ENCODE data around the gene ZNF157.
"Not testable (repeated sequence)": the region's sequence is repeated elsewhere in the genome, so short reads cannot be mapped to it uniquely, and the experiment has no call there.

Gene ZNF157

GRCh38 chrX:47370278-47370677 lies at the start of gene ZNF157:
ZNF157 (plus strand) TSS chrX:47370578; CDS start chrX:47370669, 91 bp downstream.
- no peak for DNase-seq (ENCODE audit: low spot score)

GRCh38 chrX:47321386-47321785 lies 49.0 kb upstream of the ZNF157 start:
- peak; percentile 83 for DNase-seq (ENCODE audit: low spot score)

- DNase-seq (ENCODE audit: low spot score) = no peak
These were observed 48.5 kb upstream of the ZNF157 start for GRCh38 chrX:47321823-47322371.

GRCh38 chrX:47327902-47328301 lies 42.5 kb upstream of the ZNF157 start:
- no peak for DNase-seq (ENCODE audit: low spot score)

- not testable (repeated sequence) for DNase-seq (ENCODE audit: low spot score)
These were observed 37.6 kb upstream of the ZNF157 start for GRCh38 chrX:47332729-47333128.

- DNase-seq (ENCODE audit: low spot score) = no peak
These were observed 18.7 kb upstream of the ZNF157 start for GRCh38 chrX:47351706-47352105.

GRCh38 chrX:47358387-47359065 lies 11.9 kb upstream of the ZNF157 start:
- DNase-seq (ENCODE audit: low spot score) = no peak

GRCh38 chrX:47360423-47361179 lies 9.8 kb upstream of the ZNF157 start:
- peak; percentile 17 for DNase-seq (ENCODE audit: low spot score)

- DNase-seq (ENCODE audit: low spot score) = peak; percentile 99
These were observed 8.6 kb upstream of the ZNF157 start for GRCh38 chrX:47361538-47362511.

- DNase-seq (ENCODE audit: low spot score) = peak; percentile 90
These were observed 4.2 kb upstream of the ZNF157 start for GRCh38 chrX:47366041-47366722.

- no peak for DNase-seq (ENCODE audit: low spot score)
These were observed 2.8 kb downstream of the ZNF157 start for GRCh38 chrX:47373198-47373597.

- no peak for DNase-seq (ENCODE audit: low spot score)
These were observed 9.9 kb downstream of the ZNF157 start for GRCh38 chrX:47380268-47380667.

GRCh38 chrX:47380837-47381236 lies 10.5 kb downstream of the ZNF157 start:
- not testable (repeated sequence) for DNase-seq (ENCODE audit: low spot score)

- peak; percentile 74 for DNase-seq (ENCODE audit: low spot score)
These were observed 14.1 kb downstream of the ZNF157 start for GRCh38 chrX:47384502-47384901.

GRCh38 chrX:47390780-47391179 lies 20.4 kb downstream of the ZNF157 start:
- no peak for DNase-seq (ENCODE audit: low spot score)

- DNase-seq (ENCODE audit: low spot score) = no peak
These were observed 42.8 kb downstream of the ZNF157 start for GRCh38 chrX:47413179-47413594.

GRCh38 chrX:47420265-47420664 lies 49.9 kb downstream of the ZNF157 start:
- no peak for DNase-seq (ENCODE audit: low spot score)

GRCh38 chrX:47420962-47421361 lies 50.6 kb downstream of the ZNF157 start:
- DNase-seq (ENCODE audit: low spot score) = no peak

- DNase-seq (ENCODE audit: low spot score) = no peak
These were observed 52.1 kb downstream of the ZNF157 start for GRCh38 chrX:47422444-47422843.

- DNase-seq (ENCODE audit: low spot score) = no peak
These were observed 60.5 kb downstream of the ZNF157 start for GRCh38 chrX:47430925-47431324.

- no peak for DNase-seq (ENCODE audit: low spot score)
These were observed 76.1 kb downstream of the ZNF157 start for GRCh38 chrX:47446431-47446830.

Data from cerebellar cortex (tissue), 1 donor.